Fibroblast of the aortic adventitia (primary cell): ENCODE measurements around the gene SMPDL3A. TPM values are rescaled to one million over a fixed set of nuclear protein-coding genes. Genes with fewer than 3 reads are reported as not detected.

ENCODE experiments used
- DNase-seq: peaks from one replicate; pipeline ENCODE4 v3.0.0-alpha.2; 2010; ENCODE audit warnings: low read depth
- H3K4me3 ChIP-seq: 2 replicates; pipeline ENCODE4 v1.5.1; 2011; ENCODE audit warnings: low read depth, mild to moderate bottlenecking, control low read depth, low read length, moderate library complexity
- total RNA-seq: library from RNA; depleted of rRNA; stranded (reverse); fragments of >200 nt; gene quantifications from 2 replicates; pipeline ENCODE4 v1.2.3, GENCODE V29; 2012; ENCODE audit warnings: low replicate concordance
- TF ChIP-seq, protein P1 (sequence below): IDR thresholded peaks from 2 replicates; pipeline ENCODE4 v1.5.1; 2011; ENCODE audit warnings: mild to moderate bottlenecking, low read length, control low read depth, inconsistent platforms; ENCODE audit not compliant: insufficient read depth

SMPDL3A gene
- total RNA-seq, 1 donor: 19.6 TPM

DNA sequence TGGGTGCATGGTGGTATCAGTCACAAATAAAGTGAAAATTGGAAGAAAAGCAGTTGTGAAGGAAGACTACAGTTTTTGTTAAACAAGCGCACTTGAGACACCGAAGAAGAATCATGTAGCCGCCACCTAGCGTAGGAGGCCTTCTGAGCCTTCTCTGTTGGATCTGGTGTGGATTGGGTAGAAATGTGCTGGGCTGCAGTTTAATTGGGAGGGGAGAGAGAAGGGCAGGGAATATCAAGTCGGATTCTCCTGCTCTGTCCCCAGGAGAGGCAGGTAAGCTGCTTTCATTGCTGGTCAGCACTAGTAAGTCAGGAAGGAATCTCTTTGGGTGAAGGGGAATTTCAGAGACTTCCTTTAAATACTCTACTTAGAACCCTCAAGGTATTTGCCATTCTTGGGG, 10.8 kb upstream of the SMPDL3A start:
- TF ChIP-seq, protein P1, sequence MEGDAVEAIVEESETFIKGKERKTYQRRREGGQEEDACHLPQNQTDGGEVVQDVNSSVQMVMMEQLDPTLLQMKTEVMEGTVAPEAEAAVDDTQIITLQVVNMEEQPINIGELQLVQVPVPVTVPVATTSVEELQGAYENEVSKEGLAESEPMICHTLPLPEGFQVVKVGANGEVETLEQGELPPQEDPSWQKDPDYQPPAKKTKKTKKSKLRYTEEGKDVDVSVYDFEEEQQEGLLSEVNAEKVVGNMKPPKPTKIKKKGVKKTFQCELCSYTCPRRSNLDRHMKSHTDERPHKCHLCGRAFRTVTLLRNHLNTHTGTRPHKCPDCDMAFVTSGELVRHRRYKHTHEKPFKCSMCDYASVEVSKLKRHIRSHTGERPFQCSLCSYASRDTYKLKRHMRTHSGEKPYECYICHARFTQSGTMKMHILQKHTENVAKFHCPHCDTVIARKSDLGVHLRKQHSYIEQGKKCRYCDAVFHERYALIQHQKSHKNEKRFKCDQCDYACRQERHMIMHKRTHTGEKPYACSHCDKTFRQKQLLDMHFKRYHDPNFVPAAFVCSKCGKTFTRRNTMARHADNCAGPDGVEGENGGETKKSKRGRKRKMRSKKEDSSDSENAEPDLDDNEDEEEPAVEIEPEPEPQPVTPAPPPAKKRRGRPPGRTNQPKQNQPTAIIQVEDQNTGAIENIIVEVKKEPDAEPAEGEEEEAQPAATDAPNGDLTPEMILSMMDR: no peak
- no peak overlapping the region for H3K4me3 ChIP-seq
- DNase-seq: no peak

DNA sequence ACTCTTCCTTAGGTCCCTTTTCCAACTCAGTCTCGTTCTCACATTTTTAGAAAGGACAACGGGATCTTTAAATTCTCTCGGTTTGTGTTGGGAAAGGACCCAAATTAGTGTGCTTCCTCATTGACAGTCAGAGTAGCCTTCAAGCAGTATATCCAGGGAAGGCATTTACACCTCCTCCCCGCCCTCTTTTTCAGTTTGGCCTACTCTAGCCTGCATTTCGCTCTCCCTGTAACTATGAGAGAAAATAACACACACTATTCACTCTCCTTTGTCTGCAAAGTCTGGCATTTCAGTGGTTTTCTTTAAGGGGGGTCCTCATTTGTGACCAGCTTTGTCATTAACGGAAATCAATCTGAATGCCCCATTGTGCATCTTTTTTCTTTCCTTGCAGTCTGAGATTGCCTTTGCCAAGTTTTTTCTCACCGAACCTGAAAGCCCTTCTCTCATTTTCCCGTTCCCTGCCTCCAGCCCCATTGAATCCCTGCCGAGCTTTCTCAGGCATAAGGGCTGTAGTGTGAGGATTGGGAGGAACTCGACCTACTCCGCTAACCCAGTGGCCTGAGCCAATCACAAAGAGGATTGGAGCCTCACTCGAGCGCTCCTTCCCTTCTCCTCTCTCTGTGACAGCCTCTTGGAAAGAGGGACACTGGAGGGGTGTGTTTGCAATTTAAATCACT, 9.9 kb upstream of the SMPDL3A start:
- TF ChIP-seq, protein P1: no peak
- no peak overlapping the region for H3K4me3 ChIP-seq
- DNase-seq: no peak

DNA sequence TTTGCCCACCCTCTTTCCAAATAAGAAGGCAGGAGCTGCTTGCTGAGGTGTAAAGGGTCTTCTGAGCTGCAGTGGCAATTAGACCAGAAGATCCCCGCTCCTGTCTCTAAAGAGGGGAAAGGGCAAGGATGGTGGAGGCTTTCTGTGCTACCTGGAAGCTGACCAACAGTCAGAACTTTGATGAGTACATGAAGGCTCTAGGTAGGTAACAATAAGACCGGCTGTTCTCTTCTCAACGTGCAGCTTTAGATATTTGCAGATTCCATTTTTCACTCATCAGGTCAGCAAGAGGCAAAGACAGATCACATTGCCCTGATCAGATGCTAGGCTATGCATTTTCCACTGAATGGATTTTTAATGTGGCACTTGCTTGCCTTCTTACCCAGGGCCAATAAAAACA, 9.4 kb upstream of the SMPDL3A start, which contains the start of gene FABP7:
Gene FABP7 (plus strand): TSS at position 50 of the 400 bp plus-strand sequence. CDS start 79 bp downstream, at position 129.
- TF ChIP-seq, protein P1: no peak
- H3K4me3 ChIP-seq: no peak within 1 kb of the TSS
- no peak for DNase-seq

DNA sequence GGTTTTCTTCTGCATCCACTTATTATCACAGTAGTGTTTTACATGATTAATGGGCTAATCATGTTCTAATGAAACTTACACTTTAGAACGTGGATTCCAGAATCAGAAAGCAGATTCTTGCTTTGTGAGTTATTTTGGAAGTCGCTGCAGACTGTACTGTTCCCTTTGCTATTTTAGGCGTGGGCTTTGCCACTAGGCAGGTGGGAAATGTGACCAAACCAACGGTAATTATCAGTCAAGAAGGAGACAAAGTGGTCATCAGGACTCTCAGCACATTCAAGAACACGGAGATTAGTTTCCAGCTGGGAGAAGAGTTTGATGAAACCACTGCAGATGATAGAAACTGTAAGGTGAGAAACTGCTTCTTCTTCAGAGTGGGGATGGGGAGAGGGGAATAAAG, 8.9 kb upstream of the SMPDL3A start:
- no peak for DNase-seq
- H3K4me3 ChIP-seq: no peak overlapping the region
- TF ChIP-seq, protein P1: no peak

DNA sequence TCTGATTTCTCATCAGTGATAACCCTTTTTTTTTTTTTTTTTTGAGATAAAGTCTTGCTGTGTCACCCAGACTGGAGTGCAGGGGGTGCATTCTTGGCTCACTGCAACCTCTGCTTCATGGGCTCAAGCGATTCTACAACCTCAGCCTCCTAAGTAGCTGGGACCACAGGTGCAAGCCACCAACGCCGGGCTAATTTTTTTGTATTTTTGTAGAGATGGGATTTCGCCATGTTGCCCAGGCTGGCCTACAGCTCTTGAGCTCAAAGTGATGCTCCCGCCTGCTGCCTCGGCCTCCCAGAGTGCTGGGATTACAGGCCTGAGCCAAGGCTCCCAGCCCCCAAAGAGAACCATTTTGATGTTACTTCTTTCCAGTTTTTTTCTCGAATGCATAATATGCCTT, 7.3 kb upstream of the SMPDL3A start:
- TF ChIP-seq, protein P1: no peak
- no peak for DNase-seq
- H3K4me3 ChIP-seq: no peak overlapping the region

DNA sequence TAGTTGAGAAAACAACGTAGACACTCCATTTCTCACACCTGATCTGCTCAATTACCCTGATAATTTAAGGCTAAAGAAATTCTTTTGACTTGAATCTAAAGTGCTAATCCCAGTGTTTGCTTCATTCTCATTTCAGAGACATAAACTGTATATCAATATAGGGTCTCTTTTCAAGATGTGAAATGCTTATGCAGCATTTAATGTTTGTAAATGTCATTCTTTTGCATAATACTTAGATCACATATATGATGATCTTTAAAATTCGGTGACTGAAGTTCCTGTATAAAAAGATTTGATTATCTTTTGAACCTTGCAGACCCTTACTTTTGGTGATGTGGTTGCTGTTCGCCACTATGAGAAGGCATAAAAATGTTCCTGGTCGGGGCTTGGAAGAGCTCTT, 5.7 kb upstream of the SMPDL3A start:
- no peak overlapping the region for H3K4me3 ChIP-seq
- TF ChIP-seq, protein P1: no peak
- no peak for DNase-seq

DNA sequence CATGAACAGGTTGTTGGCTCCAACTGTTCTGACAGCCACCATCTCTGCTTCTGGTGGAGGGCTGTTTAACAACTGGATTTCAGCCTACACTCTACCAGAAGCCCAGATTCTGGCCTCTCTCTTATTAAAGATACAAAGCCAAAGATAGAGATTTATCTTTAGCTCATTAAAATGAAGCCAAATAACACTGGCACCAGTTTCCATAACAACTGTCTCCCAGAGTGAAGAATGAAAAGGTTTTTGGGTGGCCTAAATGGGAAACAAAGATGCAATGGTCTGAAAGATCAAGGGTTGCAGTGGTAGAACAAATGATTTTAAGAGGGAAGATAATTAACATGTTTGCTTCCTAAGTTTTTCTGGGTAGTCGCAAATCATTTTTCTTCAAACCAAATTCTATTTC, 3.2 kb upstream of the SMPDL3A start:
- H3K4me3 ChIP-seq: no peak overlapping the region
- TF ChIP-seq, protein P1: no peak
- no peak for DNase-seq
